GM12875 (cell line): Measurements from ENCODE around the gene FUBP3.

Experiments used
- H3K4me3 ChIP-seq: one replicate; pipeline ENCODE4 v1.5.1; 2011; ENCODE audit warnings: low read depth, low read length, control low read depth
- CTCF ChIP-seq: IDR thresholded peaks from 2 replicates; pipeline ENCODE4 v1.5.1; 2011; ENCODE audit warnings: low read depth, mild to moderate bottlenecking, control low read depth, inconsistent platforms, low read length, moderate library complexity, borderline replicate concordance; ENCODE audit not compliant: insufficient read depth

Gene FUBP3

GRCh38 chr9:130624154-130624553 is 44.8 kb downstream of the FUBP3 start:
- no peak overlapping the region for H3K4me3 ChIP-seq
- TF ChIP-seq CTCF: no peak

GRCh38 chr9:130626249-130626996 is 47.0 kb downstream of the FUBP3 start:
- TF ChIP-seq CTCF: no peak
- H3K4me3 ChIP-seq: no peak overlapping the region

GRCh38 chr9:130627051-130627450 is 47.7 kb downstream of the FUBP3 start:
- no peak for TF ChIP-seq CTCF

GRCh38 chr9:130627896-130628792 is 48.8 kb downstream of the FUBP3 start:
- no peak overlapping the region for H3K4me3 ChIP-seq
- TF ChIP-seq CTCF: no peak

More at GRCh38 chr9:130627051-130627450, 47.7 kb downstream of the FUBP3 start:
- H3K4me3 ChIP-seq: no peak overlapping the region

- TF ChIP-seq CTCF: no peak
- H3K4me3 ChIP-seq: no peak overlapping the region
These were observed 50.2 kb downstream of the FUBP3 start for GRCh38 chr9:130629443-130630070.

- no peak overlapping the region for H3K4me3 ChIP-seq
- TF ChIP-seq CTCF: no peak
These were observed 50.7 kb downstream of the FUBP3 start for GRCh38 chr9:130630071-130630450.
